ENCODE measurements around the gene CDK5RAP1.

CDK5RAP1 gene

GRCh38 chr20:33311011-33311410 lies 90.3 kb downstream of the CDK5RAP1 start:
- no peak for TF ChIP-seq ZNF8 (CRISPR knock-in tag; IDR thresholded peaks at IDR 0.05)
- no peak for TF ChIP-seq CSDC2 (CRISPR knock-in tag; IDR thresholded peaks at IDR 0.05)
- no peak for TF ChIP-seq CREB5 (CRISPR knock-in tag; IDR thresholded peaks at IDR 0.05; ENCODE audit: low read depth)
- TF ChIP-seq TCF4 (CRISPR knock-in tag; IDR thresholded peaks at IDR 0.05; ENCODE audit: borderline replicate concordance) = no peak
- TF ChIP-seq ESRRG (CRISPR knock-in tag; IDR thresholded peaks at IDR 0.05) = no peak
- TF ChIP-seq ZC3H10 (CRISPR knock-in tag; IDR thresholded peaks at IDR 0.05) = no peak
- no peak for TF ChIP-seq ZNF565 (CRISPR knock-in tag; conservative IDR thresholded peaks at IDR 0.05; ENCODE audit: low read depth)
- TF ChIP-seq PATZ1 (CRISPR knock-in tag; IDR thresholded peaks at IDR 0.05; ENCODE audit: borderline replicate concordance) = no peak
- no peak for TF ChIP-seq ZNF70 (CRISPR knock-in tag; IDR thresholded peaks at IDR 0.05)
- TF ChIP-seq ISL1 (CRISPR knock-in tag; IDR thresholded peaks at IDR 0.05) = no peak
- no peak for TF ChIP-seq GLIS3 (CRISPR knock-in tag; IDR thresholded peaks at IDR 0.05)
- TF ChIP-seq PPARA (CRISPR knock-in tag; IDR thresholded peaks at IDR 0.05; ENCODE audit: borderline replicate concordance) = no peak
- TF ChIP-seq OSR1 (CRISPR knock-in tag; IDR thresholded peaks at IDR 0.05) = no peak
- ATAC-seq = no peak

GRCh38 chr20:33310327-33310899 lies 90.9 kb downstream of the CDK5RAP1 start:
- no peak for TF ChIP-seq RARB (CRISPR knock-in tag; IDR thresholded peaks at IDR 0.05)
- no peak for TF ChIP-seq GLIS3 (CRISPR knock-in tag; IDR thresholded peaks at IDR 0.05)
- TF ChIP-seq CSRNP3 (CRISPR knock-in tag; IDR thresholded peaks at IDR 0.05) = no peak
- ATAC-seq = no peak

- ATAC-seq = no peak
- TF ChIP-seq PPARA (CRISPR knock-in tag; IDR thresholded peaks at IDR 0.05; ENCODE audit: borderline replicate concordance) (no peak), TOX (CRISPR knock-in tag; IDR thresholded peaks at IDR 0.05; ENCODE audit: borderline replicate concordance) (no peak), ZFP30 (CRISPR knock-in tag; IDR thresholded peaks at IDR 0.05) (no peak), ARNTL (CRISPR knock-in tag; IDR thresholded peaks at IDR 0.05; ENCODE audit: borderline replicate concordance, low read depth) (no peak)
These were observed 91.7 kb downstream of the CDK5RAP1 start for GRCh38 chr20:33309631-33310030.
